PC-9 (cell line): Measurements from ENCODE around the gene ACSS2. TPM values are rescaled to one million over a fixed set of nuclear protein-coding genes. Genes with fewer than 3 reads are reported as not detected.
"Not testable (repeated sequence)": the region's sequence is repeated elsewhere in the genome, so short reads cannot be mapped to it uniquely, and the experiment has no call there.

Experiments
- BruUV-seq: library from RNA; stranded (reverse); fragments of 400-500 nt; replicated peaks from 2 replicates; lab custom pipeline; 2021; lab: Mats Ljungman, UMichigan
- CTCF ChIA-PET: fragments of 300-600 bp; sonication (Branson Sonifier 250); formaldehyde crosslinking; loops from one replicate; lab custom pipeline; 2022; ENCODE audit warnings: antibody characterized with exemption; lab: Charles Lee
- POLR2A ChIA-PET: fragments of 300-600 bp; sonication (Branson Sonifier 250); formaldehyde crosslinking; loops from one replicate; lab custom pipeline; 2022; ENCODE audit warnings: antibody characterized with exemption; ENCODE audit not compliant: unreplicated experiment; lab: Charles Lee
- DNase-seq, 2 experiments: peaks; one replicate each; pipeline versions ENCODE4 v3.0.0 to v3.0.0-alpha.2; 2015 to 2022; ENCODE audit warnings: mixed read lengths in 1 of 2
- H2AFZ ChIP-seq: fragments of 200-600 bp; sonication (generic); 2 replicates; pipeline ENCODE4 v1.8.1; 2017; ENCODE audit warnings: antibody characterized with exemption
- H3F3A ChIP-seq: fragments of 200-600 bp; sonication (generic); 2 replicates; pipeline ENCODE4 v1.8.1; 2017; ENCODE audit warnings: antibody characterized with exemption, mild to moderate bottlenecking, low read depth; ENCODE audit not compliant: insufficient read depth
- H3K27ac ChIP-seq: fragments of 200-600 bp; sonication (generic); 2 replicates; pipeline ENCODE4 v1.6.1; 2016; ENCODE audit warnings: mixed run types
- H3K27me3 ChIP-seq: fragments of 200-600 bp; sonication (generic); 2 replicates; pipeline ENCODE4 v1.6.1; 2016; ENCODE audit warnings: low read depth, mixed run types; ENCODE audit not compliant: insufficient read depth
- H3K36me3 ChIP-seq: fragments of 200-600 bp; sonication (generic); 2 replicates; pipeline ENCODE4 v1.6.1; 2016; ENCODE audit warnings: low read depth, mixed run types
- H3K4me1 ChIP-seq: fragments of 200-600 bp; sonication (generic); replicated peaks from 2 replicates; pipeline ENCODE4 v1.6.1; 2016; ENCODE audit warnings: mixed run types; ENCODE audit not compliant: insufficient read depth
- H3K4me2 ChIP-seq: fragments of 200-600 bp; sonication (generic); 2 replicates; pipeline ENCODE4 v1.6.1; 2017; ENCODE audit warnings: mixed run types
- H3K4me3 ChIP-seq: fragments of 200-600 bp; sonication (generic); 2 replicates; pipeline ENCODE4 v1.6.1; 2016; ENCODE audit warnings: mixed run types
- H3K79me2 ChIP-seq: fragments of 200-600 bp; sonication (generic); 2 replicates; pipeline ENCODE4 v1.6.1; 2017; ENCODE audit warnings: low read depth, mixed run types
- H3K9me2 ChIP-seq: fragments of 200-600 bp; sonication (generic); 2 replicates; pipeline ENCODE4 v1.8.1; 2017; ENCODE audit warnings: mild to moderate bottlenecking; ENCODE audit not compliant: insufficient read depth
- H3K9me3 ChIP-seq: fragments of 200-600 bp; sonication (generic); 2 replicates; pipeline ENCODE4 v1.8.1; 2016; ENCODE audit warnings: low read depth; ENCODE audit not compliant: insufficient read depth
- H4K20me1 ChIP-seq: fragments of 200-600 bp; sonication (generic); 2 replicates; pipeline ENCODE4 v1.8.1; 2017; ENCODE audit not compliant: insufficient read depth
- CTCF ChIP-seq: fragments of 200-600 bp; sonication (generic); conservative IDR thresholded peaks from 2 replicates; pipeline ENCODE4 v1.6.1; 2017; ENCODE audit warnings: mixed run types, antibody characterized with exemption, mild to moderate bottlenecking, moderate library complexity
- EZH2 ChIP-seq: fragments of 200-600 bp; sonication (generic); IDR thresholded peaks from 2 replicates; pipeline ENCODE4 v1.8.0; 2017; ENCODE audit warnings: antibody characterized with exemption, low read depth
- intact Hi-C: fragments of 100-400 bp; cut with micrococcal nuclease; formaldehyde crosslinking; loops from one replicate; pipeline ENCODE4 v1.10.0; 2022; ENCODE audit not compliant: unreplicated experiment
- total RNA-seq: library from RNA; stranded (reverse); gene quantifications from 2 replicates; pipeline ENCODE4 v1.2.3, GENCODE V29; 2021

Gene ACSS2
- total RNA-seq, 1 experiment from 2014 or later, result 108 TPM

- Histone ChIP-seq H3K27me3 (no peaks in the 10 kb centered on the region), H3K9me2 (no peaks in the 10 kb centered on the region), H3K4me1 (peaks cover 38% of the 10 kb centered on the region), H3K4me3 (no peak overlapping the region), H3K4me2 (no peak overlapping the region), H3K36me3 (peaks cover 9% of the 10 kb centered on the region; the same call in 1 of the 2 replicates), H2AFZ (no peak overlapping the region), H3K79me2 (peaks cover 54% of the 10 kb centered on the region), H4K20me1 (no peaks in the 10 kb centered on the region), H3K9me3 (no peaks in the 10 kb centered on the region), H3K27ac (no peak overlapping the region), H3F3A (peaks cover 40% of the 10 kb centered on the region)
- intact Hi-C loops, result no loop called here
- CTCF ChIA-PET, result interaction anchor here (0.8 kb wide), 1 partner anchor 17 kb away, joined by 4 read pairs; no protein-coding TSS in a partner anchor
- no TSS peak for BruUV-seq
- POLR2A ChIA-PET, result no interaction called here
- no peak for DNase-seq
- no peak for TF ChIP-seq EZH2
- TF ChIP-seq CTCF, result no peak
These were observed 18.3 kb downstream of the ACSS2 start for GRCh38 chr20:34894723-34895122.

GRCh38 chr20:34895465-34895864, 19.1 kb downstream of the ACSS2 start:
- H3K36me3 ChIP-seq, result peaks cover 3% of the 10 kb centered on the region; the same call in 1 of the 2 replicates
- no peaks in the 10 kb centered on the region for H3K9me2 ChIP-seq
- ChIA-PET POLR2A (no interaction called here), CTCF (interaction anchor here (0.8 kb wide), 1 partner anchor 16 kb away, joined by 4 read pairs; no protein-coding TSS in a partner anchor)
- no peak overlapping the region for H3K4me2 ChIP-seq
- no peak for DNase-seq
- H3K4me3 ChIP-seq, result no peak overlapping the region
- H3K27me3 ChIP-seq, result no peaks in the 10 kb centered on the region
- no peak overlapping the region for H2AFZ ChIP-seq
- intact Hi-C loops, result no loop called here
- H3F3A ChIP-seq, result peaks cover 32% of the 10 kb centered on the region
- no TSS peak for BruUV-seq
- H3K27ac ChIP-seq, result no peak overlapping the region
- no peaks in the 10 kb centered on the region for H4K20me1 ChIP-seq
- H3K79me2 ChIP-seq, result peaks cover 47% of the 10 kb centered on the region
- H3K9me3 ChIP-seq, result no peaks in the 10 kb centered on the region
- H3K4me1 ChIP-seq, result peaks cover 33% of the 10 kb centered on the region
- TF ChIP-seq CTCF (no peak), EZH2 (no peak)

- Histone ChIP-seq H3K9me3 (no peaks in the 10 kb centered on the region), H4K20me1 (no peaks in the 10 kb centered on the region), H3F3A (peaks cover 25% of the 10 kb centered on the region), H3K79me2 (peaks cover 48% of the 10 kb centered on the region), H3K4me2 (no peak overlapping the region), H3K27me3 (no peaks in the 10 kb centered on the region), H3K36me3 (peaks cover 10% of the 10 kb centered on the region; the same call in 1 of the 2 replicates), H2AFZ (no peak overlapping the region), H3K27ac (no peak overlapping the region), H3K4me3 (no peak overlapping the region), H3K4me1 (peaks cover 26% of the 10 kb centered on the region), H3K9me2 (no peaks in the 10 kb centered on the region)
- TF ChIP-seq CTCF (no peak), EZH2 (no peak)
- intact Hi-C loops, result no loop called here
- POLR2A ChIA-PET, result no interaction called here
- no peak for DNase-seq
- no TSS peak for BruUV-seq
- CTCF ChIA-PET, result no interaction called here
These were observed 19.7 kb downstream of the ACSS2 start for GRCh38 chr20:34896086-34896621.

- BruUV-seq, POLR2A ChIA-PET, H3K9me3 ChIP-seq, H2AFZ ChIP-seq, H3K9me2 ChIP-seq, H3K27me3 ChIP-seq, H3K4me3 ChIP-seq, H3K4me1 ChIP-seq, intact Hi-C loops, H3F3A ChIP-seq, DNase-seq, H4K20me1 ChIP-seq, H3K4me2 ChIP-seq, H3K27ac ChIP-seq: not testable (repeated sequence)
- H3K79me2 ChIP-seq, result peaks cover 37% of the 10 kb centered on the region
- CTCF ChIA-PET, result interaction anchor here (0.6 kb wide), 1 partner anchor 22 kb away, joined by 21 read pairs; the partner anchor contains the start of gene ACSS2
- H3K36me3 ChIP-seq, result peaks cover 15% of the 10 kb centered on the region
These were observed 21.7 kb downstream of the ACSS2 start for GRCh38 chr20:34898129-34898528.

- Histone ChIP-seq H3K4me1 (peaks cover 10% of the 10 kb centered on the region; the same call in 1 of the 2 replicates), H3K79me2 (peaks cover 31% of the 10 kb centered on the region), H3K36me3 (peaks cover 15% of the 10 kb centered on the region)
- DNase-seq, H3K4me2 ChIP-seq, intact Hi-C loops, H2AFZ ChIP-seq, H3F3A ChIP-seq, H4K20me1 ChIP-seq, H3K9me3 ChIP-seq, POLR2A ChIA-PET, BruUV-seq, H3K27me3 ChIP-seq, CTCF ChIA-PET, H3K4me3 ChIP-seq, H3K9me2 ChIP-seq, H3K27ac ChIP-seq: not testable (repeated sequence)
These were observed 22.3 kb downstream of the ACSS2 start for GRCh38 chr20:34898731-34899130.
